Loucy (cell line): ENCODE measurements around the gene OSM.

Experiments
- H2AFZ ChIP-seq: fragments of 200-600 bp; sonication (generic); 2 replicates; pipeline ENCODE4 v1.6.0; 2016; ENCODE audit warnings: antibody characterized with exemption, mild to moderate bottlenecking, low read length, moderate library complexity
- H3F3A ChIP-seq: fragments of 200-600 bp; 2 replicates; pipeline ENCODE4 v1.6.0; 2016; ENCODE audit warnings: antibody characterized with exemption, low read depth, mild to moderate bottlenecking
- H3K27me3 ChIP-seq: fragments of 200-600 bp; sonication (generic); 2 replicates; pipeline ENCODE4 v1.6.1; 2014; ENCODE audit warnings: low read length, mild to moderate bottlenecking; ENCODE audit not compliant: insufficient read depth, poor library complexity, severe bottlenecking
- H3K36me3 ChIP-seq: fragments of 200-600 bp; sonication (generic); 2 replicates; pipeline ENCODE4 v1.6.1; 2016; ENCODE audit warnings: low read length; ENCODE audit not compliant: insufficient read depth
- H3K4me1 ChIP-seq: fragments of 200-600 bp; sonication (generic); 2 replicates; pipeline ENCODE4 v1.5.1; 2014; ENCODE audit warnings: low read length, mild to moderate bottlenecking; ENCODE audit not compliant: insufficient read depth, poor library complexity, severe bottlenecking
- H3K4me2 ChIP-seq: fragments of 200-600 bp; sonication (generic); 2 replicates; pipeline ENCODE4 v1.6.0; 2014; ENCODE audit warnings: antibody characterized with exemption, low read length, low read depth, mild to moderate bottlenecking; ENCODE audit not compliant: poor library complexity, severe bottlenecking
- H3K4me3 ChIP-seq: fragments of 200-600 bp; sonication (generic); 2 replicates; pipeline ENCODE4 v1.5.1; 2014; ENCODE audit warnings: low read length, mild to moderate bottlenecking, mixed read lengths; ENCODE audit not compliant: poor library complexity, severe bottlenecking
- H3K79me2 ChIP-seq: fragments of 200-600 bp; sonication (generic); 2 replicates; pipeline ENCODE4 v1.6.1; 2014; ENCODE audit warnings: low read length; ENCODE audit not compliant: insufficient read depth
- H3K9ac ChIP-seq: fragments of 200-600 bp; sonication (generic); 2 replicates; pipeline ENCODE4 v1.6.0; 2014; ENCODE audit warnings: mild to moderate bottlenecking, low read depth, low read length, moderate library complexity; ENCODE audit not compliant: poor library complexity, severe bottlenecking
- H3K9me2 ChIP-seq: fragments of 200-600 bp; sonication (generic); replicated peaks from 2 replicates; pipeline ENCODE4 v1.6.1; 2016; ENCODE audit warnings: low read depth, low read length, mixed read lengths
- H3K9me3 ChIP-seq: fragments of 200-600 bp; sonication (generic); 2 replicates; pipeline ENCODE4 v1.6.1; 2014; ENCODE audit warnings: mild to moderate bottlenecking, antibody characterized with exemption, low read length, low read depth; ENCODE audit not compliant: insufficient read depth
- H4K20me1 ChIP-seq: fragments of 200-600 bp; sonication (generic); 2 replicates; pipeline ENCODE4 v1.6.0; 2014; ENCODE audit warnings: antibody characterized with exemption, low read length, mild to moderate bottlenecking; ENCODE audit not compliant: insufficient read depth, poor library complexity, severe bottlenecking
- EZH2phosphoT487 ChIP-seq: fragments of 200-600 bp; IDR thresholded peaks from 2 replicates; pipeline ENCODE4 v1.6.1; 2018; ENCODE audit warnings: antibody characterized with exemption, mild to moderate bottlenecking, moderate library complexity, borderline replicate concordance
- TF ChIP-seq, protein P1 (sequence below): fragments of 200-600 bp; sonication (generic); conservative IDR thresholded peaks from 2 replicates; pipeline ENCODE4 v1.5.1; 2014; ENCODE audit warnings: mild to moderate bottlenecking, antibody characterized with exemption, low read length

The OSM gene

DNA sequence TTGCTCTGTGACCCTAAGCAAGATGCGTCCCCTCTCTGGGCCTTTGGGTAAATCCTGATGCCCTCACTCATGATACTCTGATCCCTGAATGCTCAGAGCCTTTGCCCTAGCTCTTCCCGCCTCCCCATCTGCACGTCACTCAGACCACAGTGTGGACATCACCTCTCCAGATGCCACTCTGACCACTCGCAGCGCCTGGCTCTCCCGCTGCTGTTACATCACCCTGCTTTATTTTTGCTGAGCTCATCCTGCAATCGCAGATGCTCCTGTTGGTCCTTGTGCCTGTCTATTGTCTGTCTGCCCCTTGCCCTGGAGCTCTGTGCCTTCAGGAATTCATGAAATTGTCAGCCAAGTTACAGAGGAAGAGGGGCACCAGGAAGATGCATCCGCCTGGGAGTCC lies 5.5 kb downstream of the OSM start:
- Histone ChIP-seq H2AFZ (no peak overlapping the region), H3K4me2 (no peak overlapping the region), H3K4me3 (no peak overlapping the region)

DNA sequence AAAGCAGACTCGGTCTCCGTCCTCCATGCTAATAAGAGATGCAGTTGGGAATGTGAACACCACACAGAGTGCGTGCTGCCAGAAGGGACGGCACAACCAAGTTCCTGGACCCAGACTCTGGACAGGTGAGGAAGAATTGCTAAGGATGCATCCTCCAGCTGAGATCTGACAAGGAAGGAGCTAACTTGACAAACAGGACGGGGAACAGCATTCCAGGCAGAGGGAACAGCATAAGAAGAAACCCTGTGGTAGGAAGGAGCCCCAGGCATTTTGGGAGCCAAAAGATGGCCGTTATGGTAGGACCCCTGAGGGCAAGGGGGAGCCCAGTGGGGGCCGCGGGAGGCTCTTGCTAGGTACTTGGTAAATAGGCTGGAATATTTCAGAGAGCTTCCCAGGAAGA lies 6.0 kb downstream of the OSM start:
- H3K9ac ChIP-seq = no peak overlapping the region
- no peak overlapping the region for H3K4me2 ChIP-seq
- H3K27me3 ChIP-seq = no peaks in the 10 kb centered on the region
- peaks cover 5% of the 10 kb centered on the region; the same call in 1 of the 2 replicates for H3K79me2 ChIP-seq
- H3K9me3 ChIP-seq = no peaks in the 10 kb centered on the region
- H2AFZ ChIP-seq = no peak overlapping the region
- H3K4me1 ChIP-seq = peaks cover 15% of the 10 kb centered on the region
- H3K4me3 ChIP-seq = no peak overlapping the region
- no peaks in the 10 kb centered on the region for H3F3A ChIP-seq
- H4K20me1 ChIP-seq = no peaks in the 10 kb centered on the region
- TF ChIP-seq, protein P1, sequence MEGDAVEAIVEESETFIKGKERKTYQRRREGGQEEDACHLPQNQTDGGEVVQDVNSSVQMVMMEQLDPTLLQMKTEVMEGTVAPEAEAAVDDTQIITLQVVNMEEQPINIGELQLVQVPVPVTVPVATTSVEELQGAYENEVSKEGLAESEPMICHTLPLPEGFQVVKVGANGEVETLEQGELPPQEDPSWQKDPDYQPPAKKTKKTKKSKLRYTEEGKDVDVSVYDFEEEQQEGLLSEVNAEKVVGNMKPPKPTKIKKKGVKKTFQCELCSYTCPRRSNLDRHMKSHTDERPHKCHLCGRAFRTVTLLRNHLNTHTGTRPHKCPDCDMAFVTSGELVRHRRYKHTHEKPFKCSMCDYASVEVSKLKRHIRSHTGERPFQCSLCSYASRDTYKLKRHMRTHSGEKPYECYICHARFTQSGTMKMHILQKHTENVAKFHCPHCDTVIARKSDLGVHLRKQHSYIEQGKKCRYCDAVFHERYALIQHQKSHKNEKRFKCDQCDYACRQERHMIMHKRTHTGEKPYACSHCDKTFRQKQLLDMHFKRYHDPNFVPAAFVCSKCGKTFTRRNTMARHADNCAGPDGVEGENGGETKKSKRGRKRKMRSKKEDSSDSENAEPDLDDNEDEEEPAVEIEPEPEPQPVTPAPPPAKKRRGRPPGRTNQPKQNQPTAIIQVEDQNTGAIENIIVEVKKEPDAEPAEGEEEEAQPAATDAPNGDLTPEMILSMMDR = no peak
- TF ChIP-seq EZH2phosphoT487 = no peak
- no peaks in the 10 kb centered on the region for H3K36me3 ChIP-seq
- H3K9me2 ChIP-seq = no peaks in the 10 kb centered on the region

More for the DNA sequence above, 5.5 kb downstream of the OSM start:
- no peaks in the 10 kb centered on the region for H3K9me3 ChIP-seq
- no peaks in the 10 kb centered on the region for H3K9me2 ChIP-seq
- H3F3A ChIP-seq = no peaks in the 10 kb centered on the region
- H4K20me1 ChIP-seq = no peaks in the 10 kb centered on the region
- peaks cover 8% of the 10 kb centered on the region for H3K79me2 ChIP-seq
- no peak overlapping the region for H3K9ac ChIP-seq
- H3K4me1 ChIP-seq = peaks cover 15% of the 10 kb centered on the region
- H3K27me3 ChIP-seq = no peaks in the 10 kb centered on the region
- no peaks in the 10 kb centered on the region for H3K36me3 ChIP-seq
- TF ChIP-seq, protein P1 = no peak
- TF ChIP-seq EZH2phosphoT487 = no peak

DNA sequence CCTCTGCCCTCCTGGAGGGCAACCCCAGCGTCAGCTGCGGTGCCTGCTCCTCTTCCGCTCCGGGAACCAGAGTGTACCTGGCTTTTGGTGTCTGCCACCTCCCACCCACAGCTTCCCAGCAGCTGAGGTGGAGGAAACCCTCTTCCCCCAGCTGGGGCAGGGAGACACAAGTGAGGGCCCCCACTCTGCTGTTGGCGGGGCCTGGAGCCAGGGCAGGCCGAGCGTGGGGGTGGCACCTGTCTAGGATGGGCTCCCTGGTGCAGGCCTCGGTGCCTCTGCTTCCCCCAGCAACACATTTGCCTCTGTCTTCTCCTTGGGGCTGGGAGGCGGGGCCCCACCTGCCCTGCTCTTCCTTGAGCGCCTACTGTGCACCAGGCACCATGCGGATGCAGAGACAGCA lies 6.4 kb downstream of the OSM start:
- no peaks in the 10 kb centered on the region for H3F3A ChIP-seq
- TF ChIP-seq, protein P1 = no peak
- TF ChIP-seq EZH2phosphoT487 = no peak
- H3K9ac ChIP-seq = no peak overlapping the region
- H3K9me3 ChIP-seq = no peaks in the 10 kb centered on the region
- H3K4me3 ChIP-seq = no peak overlapping the region
- no peaks in the 10 kb centered on the region for H3K27me3 ChIP-seq
- no peak overlapping the region for H2AFZ ChIP-seq
- no peaks in the 10 kb centered on the region for H3K9me2 ChIP-seq
- H4K20me1 ChIP-seq = no peaks in the 10 kb centered on the region
- H3K79me2 ChIP-seq = peaks cover under 1% of the 10 kb centered on the region; the same call in 1 of the 2 replicates
- no peaks in the 10 kb centered on the region for H3K36me3 ChIP-seq
- peaks cover 11% of the 10 kb centered on the region for H3K4me1 ChIP-seq
- H3K4me2 ChIP-seq = no peak overlapping the region
